HG03442 (cell line): Measurements from ENCODE around the gene PLPP4.
A peak's percentile ranks its signal among the peaks of the same experiment; 100 is the strongest.

Experiments
- ATAC-seq: cut with Tn5 transposase; IDR thresholded peaks from one replicate; pipeline ENCODE4 v1.9.1; 2021; ENCODE audit warnings: mild to moderate bottlenecking, moderate library complexity; ENCODE audit not compliant: unreplicated experiment

PLPP4 gene

GRCh38 chr10:120483651-120484301 is 26.7 kb downstream of the PLPP4 start:
- ATAC-seq, result no peak

GRCh38 chr10:120485946-120486345 is 28.9 kb downstream of the PLPP4 start:
- no peak for ATAC-seq

- no peak for ATAC-seq
These were observed 29.7 kb downstream of the PLPP4 start for GRCh38 chr10:120486671-120487205.

- no peak for ATAC-seq
These were observed 33.3 kb downstream of the PLPP4 start for GRCh38 chr10:120490288-120490687.

- no peak for ATAC-seq
These were observed 35.3 kb downstream of the PLPP4 start for GRCh38 chr10:120492346-120492745.

- ATAC-seq, result peak; percentile 60
These were observed 36.6 kb downstream of the PLPP4 start for GRCh38 chr10:120493411-120494312.

- no peak for ATAC-seq
These were observed 37.3 kb downstream of the PLPP4 start for GRCh38 chr10:120494313-120494710.

- ATAC-seq, result no peak
These were observed 38.4 kb downstream of the PLPP4 start for GRCh38 chr10:120495226-120496009.

GRCh38 chr10:120499883-120500282 is 42.9 kb downstream of the PLPP4 start:
- no peak for ATAC-seq

- no peak for ATAC-seq
These were observed 46.7 kb downstream of the PLPP4 start for GRCh38 chr10:120503689-120504088.

- ATAC-seq, result peak; percentile 41
These were observed 47.2 kb downstream of the PLPP4 start for GRCh38 chr10:120504227-120504626.

- ATAC-seq, result no peak
These were observed 48.0 kb downstream of the PLPP4 start for GRCh38 chr10:120505056-120505455.

GRCh38 chr10:120505866-120506265 is 48.8 kb downstream of the PLPP4 start:
- ATAC-seq, result no peak

- ATAC-seq, result no peak
These were observed 49.6 kb downstream of the PLPP4 start for GRCh38 chr10:120506674-120507073.

GRCh38 chr10:120507175-120507574 is 50.1 kb downstream of the PLPP4 start:
- ATAC-seq, result no peak

- ATAC-seq, result no peak
These were observed 50.6 kb downstream of the PLPP4 start for GRCh38 chr10:120507651-120508050.

- ATAC-seq, result no peak
These were observed 51.4 kb downstream of the PLPP4 start for GRCh38 chr10:120508393-120508792.

GRCh38 chr10:120508966-120509365 is 51.9 kb downstream of the PLPP4 start:
- no peak for ATAC-seq

GRCh38 chr10:120511165-120511564 is 54.1 kb downstream of the PLPP4 start:
- no peak for ATAC-seq

- no peak for ATAC-seq
These were observed 56.3 kb downstream of the PLPP4 start for GRCh38 chr10:120513307-120513796.

- no peak for ATAC-seq
These were observed 57.1 kb downstream of the PLPP4 start for GRCh38 chr10:120514035-120514620.
